ENCODE measurements around the gene HOXA3. TPM values are rescaled to one million over a fixed set of nuclear protein-coding genes. Genes with fewer than 3 reads are reported as not detected.

Gene HOXA3
- total and polyA plus RNA-seq, 9 donors = 0.36 to 50.9 (median 2.3) TPM

- TF ChIP-seq CTCF (IDR thresholded peaks at IDR 0.05) = no peak
- no peak for TF ChIP-seq EP300 (IDR thresholded peaks at IDR 0.05)
- TF ChIP-seq POLR2A (IDR thresholded peaks at IDR 0.05) = no peak
- H3K4me3 ChIP-seq = peak overlapping the region; percentile 34
- H3K27me3 ChIP-seq = no peaks in the 10 kb centered on the region
- DNase-seq = no peak
- H3K36me3 ChIP-seq = no peaks in the 10 kb centered on the region
- H3K4me1 ChIP-seq (ENCODE audit: insufficient read depth) = peaks cover 1% of the 10 kb centered on the region
- 46 to 64% (median 48%) methylated on average over 30 of the region's 30 CpGs for WGBS, 3 donors
- H3K27ac ChIP-seq = no peak overlapping the region
- intact Hi-C loops (cut with DNase I) = loop anchor here in 3 of 4 donors (5.0 kb wide), 2 partner anchors 285 to 290 kb away; no protein-coding TSS in a partner anchor
- H3K9me3 ChIP-seq = peaks cover 0 to 6% of the 10 kb centered on the region in 2 donors
Measured at GRCh38 chr7:27141923-27142579, 10.3 kb downstream of the HOXA3 start.

- intact Hi-C loops (cut with DNase I) = loop anchor here in 3 of 4 donors (5.0 kb wide), 2 partner anchors 284 to 289 kb away; no protein-coding TSS in a partner anchor
- Histone ChIP-seq H3K27ac (no peak overlapping the region), H3K4me1 (ENCODE audit: insufficient read depth) (peaks cover 1% of the 10 kb centered on the region), H3K9me3 (peaks cover 0 to 6% of the 10 kb centered on the region in 2 donors), H3K4me3 (peak overlapping the region; percentile 34), H3K36me3 (no peaks in the 10 kb centered on the region), H3K27me3 (no peaks in the 10 kb centered on the region)
- 85 to 88% (median 87%) methylated on average over 18 of the region's 18 CpGs for WGBS, 3 donors
- TF ChIP-seq POLR2A (IDR thresholded peaks at IDR 0.05) = no peak
- no peak for TF ChIP-seq EP300 (IDR thresholded peaks at IDR 0.05)
- no peak for TF ChIP-seq CTCF (IDR thresholded peaks at IDR 0.05)
- no peak for DNase-seq
Measured at GRCh38 chr7:27141137-27141922, 11.1 kb downstream of the HOXA3 start.

GRCh38 chr7:27140126-27140857, 12.1 kb downstream of the HOXA3 start:
- Histone ChIP-seq H3K4me3 (no peak overlapping the region), H3K36me3 (no peaks in the 10 kb centered on the region), H3K27ac (no peak overlapping the region), H3K4me1 (ENCODE audit: insufficient read depth) (peaks cover 1% of the 10 kb centered on the region), H3K27me3 (no peaks in the 10 kb centered on the region), H3K9me3 (no peaks in the 10 kb centered on the region)
- DNase-seq = no peak
- TF ChIP-seq POLR2A (IDR thresholded peaks at IDR 0.05) = no peak
- no peak for TF ChIP-seq EP300 (IDR thresholded peaks at IDR 0.05)
- no peak for TF ChIP-seq CTCF (IDR thresholded peaks at IDR 0.05)
- WGBS, 3 donors = 77 to 85% (median 78%) methylated on average over 15 of the region's 15 CpGs
- intact Hi-C loops (cut with DNase I) = loop anchor here in 3 of 4 donors (5.0 kb wide), 2 partner anchors 283 to 288 kb away; no protein-coding TSS in a partner anchor

Measured in ovary (tissue), 9 donors.